OCI-LY7 (cell line): Measurements from ENCODE around the gene SYNGR1. TPM values are rescaled to one million over a fixed set of nuclear protein-coding genes. Genes with fewer than 3 reads are reported as not detected.

Source experiments
- BruUV-seq: library from RNA; stranded (reverse); fragments of 400-500 nt; replicated peaks from 2 replicates; lab custom pipeline; 2021; lab: Mats Ljungman, UMichigan
- CTCF ChIA-PET: fragments of 300-600 bp; sonication (Branson Sonifier 250); formaldehyde crosslinking; loops from one replicate; lab custom pipeline; 2022; ENCODE audit warnings: antibody characterized with exemption; ENCODE audit not compliant: unreplicated experiment; lab: Charles Lee
- POLR2A ChIA-PET: fragments of 300-600 bp; sonication (Branson Sonifier 250); formaldehyde crosslinking; loops from one replicate; lab custom pipeline; 2022; ENCODE audit warnings: antibody characterized with exemption; lab: Charles Lee
- DNase-seq: peaks from one replicate; pipeline ENCODE4 v3.0.0-alpha.2; 2015; ENCODE audit warnings: low spot score
- H2AFZ ChIP-seq: fragments of 200-600 bp; sonication (generic), shearing (Covaris generic); 2 replicates; pipeline ENCODE4 v1.6.1; 2014; ENCODE audit warnings: mild to moderate bottlenecking, antibody characterized with exemption, low read length, moderate library complexity
- H3K27ac ChIP-seq: fragments of 200-600 bp; sonication (generic); 2 replicates; pipeline ENCODE4 v1.5.1; 2014; ENCODE audit warnings: mixed run types, low read depth, mild to moderate bottlenecking, moderate library complexity, low read length, inconsistent platforms; ENCODE audit not compliant: poor library complexity, severe bottlenecking
- H3K36me3 ChIP-seq: fragments of 200-600 bp; sonication (generic); 2 replicates; pipeline ENCODE4 v1.6.1; 2014; ENCODE audit warnings: mild to moderate bottlenecking, antibody characterized with exemption, low read length, moderate library complexity, mixed read lengths; ENCODE audit not compliant: insufficient read depth
- H3K4me1 ChIP-seq: fragments of 200-600 bp; sonication (generic); 2 replicates; pipeline ENCODE4 v1.5.1; 2014; ENCODE audit warnings: mild to moderate bottlenecking, low read length; ENCODE audit not compliant: insufficient read depth, poor library complexity, severe bottlenecking
- H3K4me2 ChIP-seq: fragments of 200-600 bp; sonication (generic); 2 replicates; pipeline ENCODE4 v1.6.1; 2014; ENCODE audit warnings: mild to moderate bottlenecking, low read length
- H3K4me3 ChIP-seq: fragments of 200-600 bp; sonication (generic); 2 replicates; pipeline ENCODE4 v1.5.1; 2014; ENCODE audit warnings: mild to moderate bottlenecking, low read depth, low read length; ENCODE audit not compliant: poor library complexity, severe bottlenecking
- H3K79me2 ChIP-seq: fragments of 200-600 bp; sonication (generic); 2 replicates; pipeline ENCODE4 v1.6.1; 2016; ENCODE audit warnings: low read depth, mild to moderate bottlenecking, low read length, moderate library complexity, mixed read lengths; ENCODE audit not compliant: insufficient read depth
- H3K9me2 ChIP-seq: fragments of 200-600 bp; sonication (generic); 2 replicates; pipeline ENCODE4 v1.6.1; 2016; ENCODE audit warnings: mild to moderate bottlenecking, low read length, mixed read lengths; ENCODE audit not compliant: insufficient read depth
- H3K9me3 ChIP-seq: fragments of 200-600 bp; sonication (generic); 2 replicates; pipeline ENCODE4 v1.6.1; 2014; ENCODE audit warnings: mild to moderate bottlenecking, mixed run types, low read length, mixed read lengths
- H4K20me1 ChIP-seq: fragments of 200-600 bp; sonication (generic); 2 replicates; pipeline ENCODE4 v1.6.1; 2014; ENCODE audit warnings: mild to moderate bottlenecking, antibody characterized with exemption, low read length, moderate library complexity, mixed read lengths; ENCODE audit not compliant: insufficient read depth
- CTCF ChIP-seq: fragments of 200-600 bp; sonication (generic); conservative IDR thresholded peaks from 2 replicates; pipeline ENCODE4 v1.5.1; 2014; ENCODE audit warnings: mild to moderate bottlenecking, antibody characterized with exemption, low read length, moderate library complexity, mixed read lengths
- EZH2phosphoT487 ChIP-seq: fragments of 200-600 bp; sonication (generic); IDR thresholded peaks from 2 replicates; pipeline ENCODE4 v1.6.1; 2018; ENCODE audit warnings: low read depth, borderline replicate concordance, mild to moderate bottlenecking, mixed run types, antibody characterized with exemption, low read length, moderate library complexity, mixed read lengths
- intact Hi-C: fragments of 100-400 bp; cut with micrococcal nuclease; formaldehyde crosslinking; loops from one replicate; pipeline ENCODE4 v1.10.0; 2022; ENCODE audit not compliant: unreplicated experiment
- total RNA-seq, 2 experiments: library from RNA; depleted of rRNA in 1 of 2; stranded (reverse); fragments of >200 nt in 1 of 2; shearing (Covaris generic) in 1 of 2; gene quantifications; 2 replicates each; pipeline ENCODE4 v1.2.3, GENCODE V29; 2014 to 2022

The SYNGR1 gene
- total RNA-seq, 2 experiments from 2014 or later = 10.2 to 23.3 TPM

GRCh38 chr22:39379756-39380730 lies 30.3 kb downstream of the SYNGR1 start:
- POLR2A ChIA-PET = interaction anchor here (0.7 kb wide), 3 partner anchors 36 to 320 kb away, joined by 3 to 4 read pairs (median 3); no protein-coding TSS in a partner anchor
- Histone ChIP-seq H3K4me1 (no peaks in the 10 kb centered on the region), H3K27ac (no peak overlapping the region), H3K36me3 (no peaks in the 10 kb centered on the region), H2AFZ (no peak overlapping the region), H3K4me3 (no peak overlapping the region), H3K79me2 (no peaks in the 10 kb centered on the region), H3K9me2 (no peaks in the 10 kb centered on the region), H4K20me1 (no peaks in the 10 kb centered on the region), H3K9me3 (no peaks in the 10 kb centered on the region), H3K4me2 (no peak overlapping the region)
- BruUV-seq = no TSS peak
- CTCF ChIA-PET = no interaction called here
- DNase-seq = no peak
- intact Hi-C loops = no loop called here
- TF ChIP-seq EZH2phosphoT487 (no peak), CTCF (no peak)

GRCh38 chr22:39381009-39381755 lies 31.4 kb downstream of the SYNGR1 start:
- H3K36me3 ChIP-seq = no peaks in the 10 kb centered on the region
- TF ChIP-seq CTCF = no peak
- TF ChIP-seq EZH2phosphoT487 = no peak
- no peak overlapping the region for H3K4me2 ChIP-seq
- H4K20me1 ChIP-seq = no peaks in the 10 kb centered on the region
- no peak for DNase-seq
- H3K4me3 ChIP-seq = no peak overlapping the region
- H2AFZ ChIP-seq = no peak overlapping the region
- no peaks in the 10 kb centered on the region for H3K9me3 ChIP-seq
- no peaks in the 10 kb centered on the region for H3K79me2 ChIP-seq
- no peak overlapping the region for H3K27ac ChIP-seq
- BruUV-seq = no TSS peak
- CTCF ChIA-PET = no interaction called here
- no peaks in the 10 kb centered on the region for H3K9me2 ChIP-seq
- no peaks in the 10 kb centered on the region for H3K4me1 ChIP-seq
- intact Hi-C loops = no loop called here
- POLR2A ChIA-PET = interaction anchor here (0.7 kb wide), 2 partner anchors 15 to 319 kb away, joined by 3 read pairs; no protein-coding TSS in a partner anchor
